HCT116 (cell line): ENCODE data around the gene GNG13.

Source experiments
- ELF1 ChIP-seq: IDR thresholded peaks from 2 replicates; pipeline ENCODE4 v1.6.1; 2012; ENCODE audit warnings: low read depth, borderline replicate concordance
- EZH2 ChIP-seq: fragments of 200-600 bp; sonication (generic); IDR thresholded peaks from 2 replicates; pipeline ENCODE4 v1.6.1; 2017; ENCODE audit warnings: antibody characterized with exemption, mixed run types
- JUND ChIP-seq: IDR thresholded peaks from 2 replicates; pipeline ENCODE4 v1.6.1; 2012
- POLR2A ChIP-seq: IDR thresholded peaks from 2 replicates; pipeline ENCODE4 v1.7.0; 2011; ENCODE audit warnings: borderline replicate concordance; ENCODE audit not compliant: insufficient read depth, insufficient read length; ENCODE audit errors: extremely low read depth
- POLR2AphosphoS5 ChIP-seq: IDR thresholded peaks from 2 replicates; pipeline ENCODE4 v1.6.1; 2011; ENCODE audit warnings: mild to moderate bottlenecking, low read depth, low read length, moderate library complexity
- RAD21 ChIP-seq: IDR thresholded peaks from 2 replicates; pipeline ENCODE4 v1.6.1; 2012; ENCODE audit warnings: low read depth, mild to moderate bottlenecking
- SRF ChIP-seq: IDR thresholded peaks from 2 replicates; pipeline ENCODE4 v1.6.1; 2012; ENCODE audit warnings: low read depth
- TF ChIP-seq, protein P1 (sequence below), 3 experiments: fragments of 200-600 bp in 1 of 3; sonication (generic) in 1 of 3; IDR thresholded peaks in 2 of 3; conservative IDR thresholded peaks in 1 of 3; 2 replicates each; pipeline ENCODE4 v1.5.1; 2012 to 2017; ENCODE audit warnings: low read depth in 2 of 3, low read length in 2 of 3, antibody characterized with exemption in 1 of 3, borderline replicate concordance in 1 of 3, control low read depth in 1 of 3, mild to moderate bottlenecking in 1 of 3, mixed read lengths in 1 of 3, mixed run types in 1 of 3, moderate library complexity in 1 of 3; ENCODE audit not compliant: insufficient read depth in 1 of 3
- TF ChIP-seq, protein P2 (sequence below): IDR thresholded peaks from 2 replicates; pipeline ENCODE4 v1.6.1; 2012
- TF ChIP-seq, protein P3 (sequence below): IDR thresholded peaks from 2 replicates; pipeline ENCODE4 v1.6.1; 2012; ENCODE audit warnings: low read depth

DNA sequence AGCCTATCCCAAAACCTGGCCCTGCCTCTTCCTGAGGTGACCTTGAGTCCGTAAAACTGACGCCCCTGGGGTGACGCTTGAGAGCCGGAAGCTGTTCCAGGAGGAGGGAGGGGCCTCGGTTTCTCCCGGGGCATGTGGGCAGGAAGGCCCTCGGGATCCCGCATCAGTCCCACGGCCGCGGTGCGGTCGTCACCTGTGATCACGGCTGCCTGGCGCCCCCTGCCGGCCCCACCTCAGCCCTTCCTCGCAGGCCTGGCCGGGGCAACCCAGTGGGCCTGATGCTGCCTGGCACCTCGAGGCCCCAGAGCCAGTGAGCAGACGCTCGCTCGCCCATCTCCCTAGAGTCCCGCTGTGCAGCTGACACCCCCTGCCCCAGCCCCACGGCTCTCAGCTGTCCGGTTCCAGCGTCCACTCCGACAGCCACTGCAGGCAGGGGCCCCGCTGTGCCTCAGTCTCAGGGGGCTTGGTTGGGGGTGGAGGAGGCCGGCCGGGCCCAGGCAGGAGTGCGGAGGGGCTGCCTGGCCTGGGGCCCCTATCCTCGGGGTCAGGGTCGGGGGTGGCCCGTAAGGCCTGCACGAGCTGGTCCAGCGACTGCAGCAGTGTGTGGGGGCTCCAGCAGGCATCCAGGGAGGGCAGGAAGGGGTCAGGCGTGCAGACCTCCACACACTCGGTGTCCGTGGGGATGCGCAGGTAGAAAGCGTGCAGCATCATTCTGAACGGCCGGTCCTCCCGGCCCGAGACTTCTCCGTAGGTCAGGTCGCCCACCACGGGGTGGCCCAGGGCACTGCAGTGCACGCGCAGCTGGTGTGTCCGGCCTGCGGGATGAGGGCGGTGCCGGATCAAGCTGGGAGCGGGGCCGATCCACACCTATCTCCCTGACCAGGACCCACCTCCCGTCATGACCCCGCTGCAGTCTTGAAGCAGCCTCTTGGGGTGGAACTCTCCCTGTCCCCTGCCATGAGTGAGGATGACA is 14.7 kb downstream of the GNG13 start:
- TF ChIP-seq, protein P1, sequence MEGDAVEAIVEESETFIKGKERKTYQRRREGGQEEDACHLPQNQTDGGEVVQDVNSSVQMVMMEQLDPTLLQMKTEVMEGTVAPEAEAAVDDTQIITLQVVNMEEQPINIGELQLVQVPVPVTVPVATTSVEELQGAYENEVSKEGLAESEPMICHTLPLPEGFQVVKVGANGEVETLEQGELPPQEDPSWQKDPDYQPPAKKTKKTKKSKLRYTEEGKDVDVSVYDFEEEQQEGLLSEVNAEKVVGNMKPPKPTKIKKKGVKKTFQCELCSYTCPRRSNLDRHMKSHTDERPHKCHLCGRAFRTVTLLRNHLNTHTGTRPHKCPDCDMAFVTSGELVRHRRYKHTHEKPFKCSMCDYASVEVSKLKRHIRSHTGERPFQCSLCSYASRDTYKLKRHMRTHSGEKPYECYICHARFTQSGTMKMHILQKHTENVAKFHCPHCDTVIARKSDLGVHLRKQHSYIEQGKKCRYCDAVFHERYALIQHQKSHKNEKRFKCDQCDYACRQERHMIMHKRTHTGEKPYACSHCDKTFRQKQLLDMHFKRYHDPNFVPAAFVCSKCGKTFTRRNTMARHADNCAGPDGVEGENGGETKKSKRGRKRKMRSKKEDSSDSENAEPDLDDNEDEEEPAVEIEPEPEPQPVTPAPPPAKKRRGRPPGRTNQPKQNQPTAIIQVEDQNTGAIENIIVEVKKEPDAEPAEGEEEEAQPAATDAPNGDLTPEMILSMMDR (IDR thresholded peaks at IDR 0.05 in 2 of 3, conservative IDR thresholded peaks at IDR 0.05 in 1 of 3; ENCODE audit: borderline replicate concordance in 1 of 3, insufficient read depth in 1 of 3, low read depth in 2 of 3, low read length in 2 of 3): peak; percentile 78 to 88 (median 85)
- TF ChIP-seq POLR2AphosphoS5: no peak
- no peak for TF ChIP-seq POLR2A
- no peak for TF ChIP-seq SRF
- TF ChIP-seq EZH2: no peak
- no peak for TF ChIP-seq ELF1
- TF ChIP-seq, protein P2, sequence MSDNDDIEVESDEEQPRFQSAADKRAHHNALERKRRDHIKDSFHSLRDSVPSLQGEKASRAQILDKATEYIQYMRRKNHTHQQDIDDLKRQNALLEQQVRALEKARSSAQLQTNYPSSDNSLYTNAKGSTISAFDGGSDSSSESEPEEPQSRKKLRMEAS: peak; percentile 45
- TF ChIP-seq JUND: no peak
- TF ChIP-seq, protein P3, sequence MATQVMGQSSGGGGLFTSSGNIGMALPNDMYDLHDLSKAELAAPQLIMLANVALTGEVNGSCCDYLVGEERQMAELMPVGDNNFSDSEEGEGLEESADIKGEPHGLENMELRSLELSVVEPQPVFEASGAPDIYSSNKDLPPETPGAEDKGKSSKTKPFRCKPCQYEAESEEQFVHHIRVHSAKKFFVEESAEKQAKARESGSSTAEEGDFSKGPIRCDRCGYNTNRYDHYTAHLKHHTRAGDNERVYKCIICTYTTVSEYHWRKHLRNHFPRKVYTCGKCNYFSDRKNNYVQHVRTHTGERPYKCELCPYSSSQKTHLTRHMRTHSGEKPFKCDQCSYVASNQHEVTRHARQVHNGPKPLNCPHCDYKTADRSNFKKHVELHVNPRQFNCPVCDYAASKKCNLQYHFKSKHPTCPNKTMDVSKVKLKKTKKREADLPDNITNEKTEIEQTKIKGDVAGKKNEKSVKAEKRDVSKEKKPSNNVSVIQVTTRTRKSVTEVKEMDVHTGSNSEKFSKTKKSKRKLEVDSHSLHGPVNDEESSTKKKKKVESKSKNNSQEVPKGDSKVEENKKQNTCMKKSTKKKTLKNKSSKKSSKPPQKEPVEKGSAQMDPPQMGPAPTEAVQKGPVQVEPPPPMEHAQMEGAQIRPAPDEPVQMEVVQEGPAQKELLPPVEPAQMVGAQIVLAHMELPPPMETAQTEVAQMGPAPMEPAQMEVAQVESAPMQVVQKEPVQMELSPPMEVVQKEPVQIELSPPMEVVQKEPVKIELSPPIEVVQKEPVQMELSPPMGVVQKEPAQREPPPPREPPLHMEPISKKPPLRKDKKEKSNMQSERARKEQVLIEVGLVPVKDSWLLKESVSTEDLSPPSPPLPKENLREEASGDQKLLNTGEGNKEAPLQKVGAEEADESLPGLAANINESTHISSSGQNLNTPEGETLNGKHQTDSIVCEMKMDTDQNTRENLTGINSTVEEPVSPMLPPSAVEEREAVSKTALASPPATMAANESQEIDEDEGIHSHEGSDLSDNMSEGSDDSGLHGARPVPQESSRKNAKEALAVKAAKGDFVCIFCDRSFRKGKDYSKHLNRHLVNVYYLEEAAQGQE: no peak
- TF ChIP-seq RAD21: peak; percentile 94
